ENCODE measurements around the gene FKBP15.
"Not testable (repeated sequence)": the region's sequence is repeated elsewhere in the genome, so short reads cannot be mapped to it uniquely, and the experiment has no call there.

FKBP15 gene

GRCh38 chr9:113237026-113237425 lies 15.9 kb upstream of the FKBP15 start:
- no peak for DNase-seq (ENCODE audit: low read depth, low spot score)

DNA sequence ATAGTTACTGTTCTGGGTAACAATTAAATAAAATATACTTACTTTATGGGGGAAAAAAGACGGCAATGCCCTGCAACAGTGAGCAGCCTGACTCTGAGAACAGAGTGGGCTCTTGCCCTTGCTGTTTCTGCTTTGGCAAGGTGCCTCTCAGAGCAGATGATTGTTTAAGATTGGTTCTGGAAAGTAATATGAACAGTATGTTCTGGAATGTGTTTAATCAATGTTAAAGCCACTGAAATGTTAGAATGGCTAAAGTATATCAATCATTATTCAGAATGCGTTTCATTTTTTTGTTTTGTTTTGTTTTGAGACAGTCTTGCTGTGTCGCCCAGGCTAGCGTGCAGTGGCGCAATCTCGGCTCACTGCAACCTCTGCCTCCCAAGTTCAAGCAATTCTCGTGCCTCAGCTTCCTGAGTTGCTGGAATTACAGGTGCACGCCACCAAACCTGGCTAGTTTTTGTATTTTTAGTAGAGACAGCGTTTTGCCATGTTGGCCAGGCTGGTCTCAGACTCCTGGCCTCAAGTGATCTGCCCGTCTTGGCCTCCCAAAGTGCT lies 14.7 kb upstream of the FKBP15 start:
- DNase-seq (ENCODE audit: low read depth, low spot score), result not testable (repeated sequence)

DNA sequence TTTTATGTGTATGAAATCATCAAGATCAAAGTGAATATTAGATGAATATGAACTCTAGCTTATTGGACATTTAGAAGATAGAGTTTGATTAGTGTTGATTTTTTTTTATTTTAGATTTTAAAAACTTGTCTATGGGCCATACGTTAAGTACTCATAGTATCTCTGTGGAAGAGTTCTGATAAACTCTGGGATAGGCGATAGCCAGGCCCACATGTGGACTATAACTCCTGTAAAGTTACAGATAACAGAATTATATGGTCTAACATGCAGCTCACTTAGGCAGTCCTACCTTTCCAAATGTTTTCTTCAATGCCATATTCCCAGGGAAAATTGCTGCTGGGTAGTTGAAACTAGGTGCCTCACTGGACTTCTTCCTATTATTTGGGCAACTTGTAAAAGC lies 10.6 kb upstream of the FKBP15 start:
- DNase-seq (ENCODE audit: low read depth, low spot score), result no peak

- DNase-seq (ENCODE audit: low read depth, low spot score), result no peak
Observed at GRCh38 chr9:113228130-113228665, 7.1 kb upstream of the FKBP15 start.

- no peak for DNase-seq (ENCODE audit: low read depth, low spot score)
Observed at GRCh38 chr9:113227436-113227835, 6.4 kb upstream of the FKBP15 start.

GRCh38 chr9:113223963-113224362 lies 2.9 kb upstream of the FKBP15 start:
- DNase-seq (ENCODE audit: low read depth, low spot score), result no peak

DNA sequence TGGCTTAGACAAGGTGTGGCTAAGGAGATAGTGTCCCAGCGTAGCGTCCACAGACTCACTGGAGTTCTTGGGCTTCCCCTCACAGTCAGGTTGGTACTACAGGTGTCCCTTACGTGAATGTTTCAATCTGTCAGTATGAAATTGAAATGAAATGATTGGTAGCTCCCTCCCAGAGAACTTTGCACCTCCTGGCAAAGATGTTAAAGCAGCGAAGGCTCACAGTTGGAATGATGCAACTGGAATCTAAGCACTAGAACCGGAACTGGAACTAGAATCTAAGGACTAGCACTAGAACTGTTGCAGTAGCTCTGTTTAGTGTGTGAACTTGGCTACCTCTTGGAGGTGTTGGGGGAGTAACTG lies 1.4 kb upstream of the FKBP15 start:
- DNase-seq (ENCODE audit: low read depth, low spot score), result no peak

GRCh38 chr9:113221800-113222481 lies 864 bp upstream of the FKBP15 start:
- no peak for DNase-seq (ENCODE audit: low read depth, low spot score)

DNA sequence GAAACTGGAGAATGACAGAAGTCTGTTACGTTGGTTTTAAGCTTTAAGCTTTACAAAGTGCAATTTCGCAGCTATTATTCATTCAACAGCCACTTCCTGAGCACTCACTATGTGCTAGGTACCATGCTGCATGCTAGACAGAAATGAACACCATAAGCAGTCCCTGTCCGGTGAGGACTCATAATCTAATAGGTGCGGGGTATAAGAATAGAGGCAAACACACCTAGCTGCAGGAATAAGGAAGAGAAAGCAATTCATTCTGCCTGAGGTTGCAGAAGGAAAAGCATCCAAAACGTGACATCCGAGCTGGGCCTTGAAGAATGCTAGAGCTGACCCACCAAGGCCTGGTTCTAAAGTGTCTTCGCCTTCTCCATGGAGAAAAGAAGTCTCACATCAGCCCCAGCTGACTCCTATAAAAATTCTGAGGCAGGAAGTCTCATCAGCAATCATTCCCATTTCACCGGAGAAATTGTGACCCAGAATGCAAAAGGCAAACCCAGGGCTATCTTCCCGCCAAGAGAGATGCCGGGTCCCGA lies 542 bp downstream of the FKBP15 start:
- no peak for DNase-seq (ENCODE audit: low read depth, low spot score)

- no peak for DNase-seq (ENCODE audit: low read depth, low spot score)
Observed at GRCh38 chr9:113219969-113220368, 1.1 kb downstream of the FKBP15 start.

DNA sequence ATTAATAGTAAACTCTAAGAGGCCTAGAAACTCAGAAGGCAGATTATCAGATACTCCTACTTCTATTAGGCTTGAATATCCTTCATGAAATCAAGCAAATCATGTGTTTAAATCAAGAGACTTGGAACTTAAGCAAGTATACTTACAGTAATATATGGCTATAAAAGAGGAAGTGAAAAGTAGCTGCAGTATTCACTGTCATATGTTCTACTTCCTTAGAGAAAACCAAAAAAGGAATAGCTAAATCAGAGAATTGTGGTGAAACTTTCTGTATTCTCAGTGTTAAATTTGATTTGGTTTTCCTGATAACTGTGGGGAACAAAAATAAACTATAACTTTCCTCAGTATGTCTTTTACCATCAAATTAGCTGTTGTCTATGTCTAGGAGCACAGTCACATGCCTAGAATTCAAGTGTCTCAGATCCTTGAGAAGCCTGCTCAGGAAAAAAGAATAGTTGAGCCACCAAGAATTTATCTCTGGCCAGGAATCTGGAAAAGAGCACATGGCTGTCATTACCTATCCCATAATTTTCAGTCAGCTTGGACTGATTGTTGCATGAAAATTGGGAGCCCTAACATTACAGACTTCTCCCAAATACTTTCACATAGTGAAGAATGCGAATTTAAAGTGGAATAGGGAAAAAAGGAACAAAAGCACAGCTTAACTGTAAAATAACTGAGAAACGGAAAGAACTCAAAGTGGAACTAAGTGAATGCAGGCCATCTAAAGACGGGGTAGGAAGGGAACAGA lies 1.7 kb downstream of the FKBP15 start:
- no peak for DNase-seq (ENCODE audit: low read depth, low spot score)

GRCh38 chr9:113216406-113216805 lies 4.7 kb downstream of the FKBP15 start:
- no peak for DNase-seq (ENCODE audit: low read depth, low spot score)

GRCh38 chr9:113215132-113215531 lies 5.9 kb downstream of the FKBP15 start:
- no peak for DNase-seq (ENCODE audit: low read depth, low spot score)

DNA sequence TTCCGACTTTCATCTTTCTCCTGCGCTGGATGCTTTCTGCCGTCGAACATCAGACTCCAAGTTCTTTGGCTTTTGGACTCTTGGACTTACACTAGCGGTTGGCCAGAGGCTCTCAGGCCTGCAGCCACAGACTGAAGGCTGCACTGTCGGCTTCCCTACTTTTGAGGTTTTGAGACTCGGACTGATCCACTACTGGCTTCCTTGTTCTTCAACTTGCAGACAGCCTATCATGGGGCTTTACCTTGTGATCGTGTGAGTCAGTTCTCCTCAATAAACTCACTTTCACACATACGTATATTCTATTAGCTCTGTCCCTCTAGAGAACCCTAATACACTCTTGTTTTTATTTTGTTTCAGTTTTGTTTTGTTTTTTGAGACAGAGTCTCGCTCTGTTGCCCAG lies 10.3 kb downstream of the FKBP15 start:
- no peak for DNase-seq (ENCODE audit: low read depth, low spot score)

DNA sequence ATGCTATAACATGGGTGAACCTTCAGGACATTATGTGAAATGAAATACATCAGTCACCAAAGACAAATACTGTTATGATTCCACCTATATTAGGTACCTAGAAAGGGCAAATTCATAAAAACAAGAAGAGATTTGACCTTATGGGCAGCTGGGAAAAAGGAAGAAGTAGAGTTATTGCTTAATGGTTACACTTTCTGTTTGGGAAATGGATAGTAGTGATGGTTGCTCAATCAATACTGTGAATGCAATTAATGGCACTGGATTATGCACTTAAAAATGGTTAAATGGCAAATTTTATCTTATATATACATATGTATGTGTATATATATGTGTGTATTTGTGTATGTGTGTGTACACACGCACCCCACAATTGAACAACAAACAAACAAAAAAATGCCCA lies 15.2 kb downstream of the FKBP15 start:
- DNase-seq (ENCODE audit: low read depth, low spot score), result no peak

- DNase-seq (ENCODE audit: low read depth, low spot score), result no peak
Observed at GRCh38 chr9:113205432-113205831, 15.6 kb downstream of the FKBP15 start.

- no peak for DNase-seq (ENCODE audit: low read depth, low spot score)
Observed at GRCh38 chr9:113199683-113200329, 21.3 kb downstream of the FKBP15 start.

DNA sequence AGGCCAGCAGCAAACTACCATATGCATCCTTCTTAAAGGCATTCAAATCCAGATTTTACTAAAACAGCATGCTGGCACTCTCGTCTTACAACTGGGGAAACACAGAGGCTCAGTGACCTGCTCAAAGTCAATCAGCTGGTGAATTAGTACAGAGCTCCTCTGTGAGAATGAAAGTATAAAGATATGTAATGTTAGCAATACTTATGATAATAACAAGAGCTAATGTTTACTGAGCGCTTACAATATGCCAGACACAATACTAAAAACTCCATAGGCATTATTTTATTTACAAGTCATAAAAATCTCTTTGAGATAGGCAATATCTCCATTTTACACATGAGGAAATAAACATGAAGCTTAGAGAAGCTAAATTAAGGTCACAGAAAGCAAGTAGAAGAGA lies 28.6 kb downstream of the FKBP15 start:
- no peak for DNase-seq (ENCODE audit: low read depth, low spot score)

DNA sequence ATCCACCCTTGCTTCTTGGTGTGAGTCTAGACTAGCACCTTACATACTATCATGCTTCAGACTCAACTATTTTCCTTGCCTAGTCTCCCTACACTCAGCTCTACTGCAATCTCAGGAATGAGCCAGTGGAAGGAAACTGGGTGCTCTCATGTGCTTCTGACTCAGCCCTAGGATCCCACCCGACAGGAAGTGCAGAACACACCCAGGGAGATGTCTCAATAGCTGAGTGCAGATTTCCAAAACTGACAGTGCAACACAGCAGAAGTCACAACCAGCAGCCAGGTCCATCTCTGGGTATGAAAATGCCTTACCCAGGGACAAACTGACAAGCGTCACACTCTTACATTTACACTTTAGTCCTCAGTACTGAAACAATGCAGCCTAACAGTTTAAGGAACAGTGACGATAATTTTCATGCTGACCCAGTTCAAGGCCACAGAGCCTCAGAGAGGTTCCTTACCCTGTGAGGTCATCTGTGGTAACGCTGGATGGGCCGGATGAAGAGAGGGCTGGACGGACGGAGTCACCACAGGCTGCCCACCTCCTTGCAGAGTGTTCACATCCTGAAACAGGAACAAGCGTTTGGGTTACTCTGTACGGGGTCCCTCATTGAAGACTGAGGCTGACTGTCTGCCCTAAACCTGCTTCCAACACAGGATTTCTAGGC lies 33.0 kb downstream of the FKBP15 start:
- peak; percentile 26 for DNase-seq (ENCODE audit: low read depth, low spot score)

- no peak for DNase-seq (ENCODE audit: low read depth, low spot score)
Observed at GRCh38 chr9:113186137-113186755, 34.8 kb downstream of the FKBP15 start.

- DNase-seq (ENCODE audit: low read depth, low spot score), result no peak
Observed at GRCh38 chr9:113185271-113185670, 35.8 kb downstream of the FKBP15 start.
